ENCODE measurements around the gene RTTN. TPM values are rescaled to one million over a fixed set of nuclear protein-coding genes. Genes with fewer than 3 reads are reported as not detected.

RTTN gene
- total and polyA plus RNA-seq, 9 of the 15 experiments (the other 6 are each of a cell fraction or from before 2014, with no cell fraction given), result 3.1 to 18.3 (median 10.6) TPM

- Histone ChIP-seq H2AFZ (ENCODE audit: low read depth, low read length) (no peak overlapping the region), H3K36me3 (ENCODE audit: control insufficient read depth, insufficient read depth, low read length) (peaks cover 7% of the 10 kb centered on the region; the same call in 2 of the 3 replicates), H3K27me3 (ENCODE audit: control insufficient read depth in 2 of 2, insufficient read depth in 2 of 2, low read length in 2 of 2) (no peaks in the 10 kb centered on the region), H3K79me2 (ENCODE audit: control insufficient read depth, insufficient read depth, low read length) (no peaks in the 10 kb centered on the region), H4K20me1 (replicated peaks; ENCODE audit: control insufficient read depth, insufficient read depth, low read length) (no peaks in the 10 kb centered on the region), H3K4me1 (replicated peaks in 1 of 2; ENCODE audit: control insufficient read depth in 2 of 2, insufficient read depth in 2 of 2, low read length in 2 of 2) (no peaks in the 10 kb centered on the region), H3K9me1 (ENCODE audit: control insufficient read depth, insufficient read depth, low read length) (no peaks in the 10 kb centered on the region), H3K4me2 (ENCODE audit: insufficient read depth, low read length) (no peak overlapping the region), H3K4me3 (no peak overlapping the region), H3K9me3 (replicated peaks; ENCODE audit: control insufficient read depth, insufficient read depth, low read depth, low read length) (no peaks in the 10 kb centered on the region), H3K27ac (ENCODE audit: extremely low read depth, low read depth, low read length) (no peak overlapping the region), H3K9ac (ENCODE audit: insufficient read depth in 1 of 2, low read depth in 2 of 2, low read length in 2 of 2) (no peak overlapping the region)
- intact Hi-C loops (cut with micrococcal nuclease) (no loop called here), in situ Hi-C loops (cut with MboI) (no loop called here)
- ATAC-seq, result no peak
- FAIRE-seq, result no peak
- 50% methylated on average over 1 of the region's 1 CpG for WGBS (ENCODE audit: insufficient coverage, low coverage, missing lambda C conversion rate)
- CTCF ChIA-PET (ENCODE audit: low intra/inter-chr PET ratio), result no interaction called here
- BruUV-seq (replicated peaks), result no TSS peak
- POLR2A ChIA-PET, result interaction anchor here (1.3 kb wide), 1 partner anchor 16 kb away, joined by 4 read pairs; no protein-coding TSS in a partner anchor
- TF ChIP-seq, protein P1, sequence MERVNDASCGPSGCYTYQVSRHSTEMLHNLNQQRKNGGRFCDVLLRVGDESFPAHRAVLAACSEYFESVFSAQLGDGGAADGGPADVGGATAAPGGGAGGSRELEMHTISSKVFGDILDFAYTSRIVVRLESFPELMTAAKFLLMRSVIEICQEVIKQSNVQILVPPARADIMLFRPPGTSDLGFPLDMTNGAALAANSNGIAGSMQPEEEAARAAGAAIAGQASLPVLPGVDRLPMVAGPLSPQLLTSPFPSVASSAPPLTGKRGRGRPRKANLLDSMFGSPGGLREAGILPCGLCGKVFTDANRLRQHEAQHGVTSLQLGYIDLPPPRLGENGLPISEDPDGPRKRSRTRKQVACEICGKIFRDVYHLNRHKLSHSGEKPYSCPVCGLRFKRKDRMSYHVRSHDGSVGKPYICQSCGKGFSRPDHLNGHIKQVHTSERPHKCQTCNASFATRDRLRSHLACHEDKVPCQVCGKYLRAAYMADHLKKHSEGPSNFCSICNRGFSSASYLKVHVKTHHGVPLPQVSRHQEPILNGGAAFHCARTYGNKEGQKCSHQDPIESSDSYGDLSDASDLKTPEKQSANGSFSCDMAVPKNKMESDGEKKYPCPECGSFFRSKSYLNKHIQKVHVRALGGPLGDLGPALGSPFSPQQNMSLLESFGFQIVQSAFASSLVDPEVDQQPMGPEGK (CRISPR knock-in tag; IDR thresholded peaks at IDR 0.05; ENCODE audit: borderline replicate concordance), result no peak
- TF ChIP-seq MEIS2 (IDR thresholded peaks at IDR 0.05; ENCODE audit: partially characterized antibody), result peak; percentile 3
- no peak for TF ChIP-seq BCLAF1 (IDR thresholded peaks at IDR 0.05; ENCODE audit: borderline replicate concordance in 1 of 2, control insufficient read depth in 1 of 2, low read depth in 2 of 2, low read length in 1 of 2)
- DNase-seq (ENCODE audit: extremely low read depth in 1 of 4, low spot score in 3 of 4), result peak in 1 of 4 experiments; percentile 5
These were observed 78.1 kb downstream of the RTTN start for GRCh38 chr18:70127359-70127758.
